Stimulated activated naive CD4-positive, alpha-beta T cell treated with Interleukin-2 at 50 U/mL for 16 hours (primary cell): ENCODE measurements around the gene CPXM1.

ENCODE experiments used
- DNase-seq: peaks from one replicate; lab custom pipeline; 2025; lab: John Stamatoyannopoulos, UW

The CPXM1 gene

DNA sequence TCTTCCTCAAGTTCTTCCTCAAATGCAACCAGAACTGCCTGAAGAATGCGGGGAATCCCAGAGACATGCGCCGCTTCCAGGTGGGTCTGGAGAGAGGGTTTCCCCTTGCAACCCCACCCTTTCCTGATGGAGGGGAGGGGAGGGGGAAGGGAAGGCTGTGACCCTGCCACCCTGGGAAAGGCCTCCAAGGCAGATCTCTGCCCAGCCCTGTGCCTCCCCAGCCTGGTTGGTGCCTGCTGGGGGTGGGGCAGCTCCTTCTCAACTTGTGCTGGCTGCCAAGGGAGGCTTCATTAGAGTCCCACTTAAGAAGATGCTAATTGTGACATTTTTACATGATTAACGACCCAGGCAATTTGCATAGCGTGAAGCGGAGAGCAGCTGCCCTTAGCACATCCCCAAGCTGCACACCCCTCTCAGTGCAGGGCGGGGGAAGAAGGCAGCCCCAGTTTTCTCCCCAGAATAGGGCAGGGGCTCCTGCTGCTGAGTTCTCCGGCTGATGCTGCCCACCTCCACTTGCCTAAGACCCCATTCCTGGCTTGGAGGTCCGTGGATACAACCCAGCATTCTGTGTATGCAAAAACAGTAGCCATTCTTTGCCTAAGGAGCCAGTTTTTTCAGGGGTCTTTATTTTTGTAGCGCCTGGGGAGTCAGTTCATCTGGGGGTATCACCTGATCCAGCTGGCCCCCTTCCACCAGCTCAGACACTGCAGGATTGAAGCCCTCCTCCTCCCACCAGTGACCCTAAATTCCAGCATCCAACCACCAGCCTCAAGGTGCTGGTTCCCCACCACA is 51.7 kb downstream of the CPXM1 start:
- DNase-seq, result no peak

DNA sequence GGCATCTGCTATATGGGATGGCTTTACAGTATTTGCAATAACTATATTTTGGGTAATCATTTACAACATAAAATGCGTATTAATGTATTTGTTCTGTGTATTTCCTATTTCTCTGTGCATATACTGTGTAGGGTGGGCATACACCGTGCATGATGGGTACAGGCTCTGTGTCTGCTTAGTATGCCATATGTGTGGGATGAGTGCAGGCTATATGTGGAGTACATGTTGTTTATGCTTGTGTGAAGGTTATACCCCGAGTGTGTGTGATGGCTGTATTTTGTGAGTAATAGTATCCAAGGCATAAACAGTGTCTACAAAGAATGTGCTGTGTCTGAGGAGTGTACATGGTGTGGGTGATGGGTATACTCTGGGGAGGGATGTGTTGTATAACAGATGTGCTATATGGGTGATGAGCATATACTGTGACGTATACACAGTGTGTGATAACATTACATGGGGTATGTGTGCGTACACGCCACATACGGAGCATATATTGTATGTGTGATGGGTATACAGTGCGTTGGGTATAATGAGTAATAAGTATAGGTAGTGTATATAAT is 52.7 kb downstream of the CPXM1 start:
- no peak for DNase-seq

DNA sequence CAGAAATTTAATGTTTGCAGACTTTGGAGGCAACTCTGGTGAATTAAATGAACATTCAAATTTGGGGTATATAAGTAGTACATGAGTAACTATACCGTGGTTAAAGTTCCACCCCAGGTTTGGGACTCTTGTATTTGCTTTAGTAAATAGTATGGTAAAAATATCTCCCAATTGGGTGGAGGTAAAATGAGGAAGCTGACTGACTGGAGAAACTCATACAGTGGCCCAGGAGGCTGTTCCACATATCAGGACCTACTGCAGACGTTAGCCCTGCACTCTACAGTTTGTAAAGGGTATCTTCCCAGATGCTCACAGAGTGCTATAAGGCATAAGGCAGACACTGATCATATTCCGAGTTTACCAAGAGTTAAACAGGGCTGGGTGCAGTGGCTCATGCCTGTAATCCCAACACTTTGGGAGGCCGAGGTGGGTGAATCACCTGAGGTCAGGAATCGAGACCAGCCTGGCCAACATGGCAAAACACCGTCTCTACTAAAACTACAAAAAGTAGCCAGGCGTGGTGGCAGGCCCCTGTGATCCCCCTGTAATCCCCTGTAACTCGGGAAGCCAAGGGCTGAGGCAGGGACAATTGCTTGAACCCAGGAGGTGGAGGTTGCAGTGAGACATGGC is 53.7 kb downstream of the CPXM1 start:
- DNase-seq, result no peak

DNA sequence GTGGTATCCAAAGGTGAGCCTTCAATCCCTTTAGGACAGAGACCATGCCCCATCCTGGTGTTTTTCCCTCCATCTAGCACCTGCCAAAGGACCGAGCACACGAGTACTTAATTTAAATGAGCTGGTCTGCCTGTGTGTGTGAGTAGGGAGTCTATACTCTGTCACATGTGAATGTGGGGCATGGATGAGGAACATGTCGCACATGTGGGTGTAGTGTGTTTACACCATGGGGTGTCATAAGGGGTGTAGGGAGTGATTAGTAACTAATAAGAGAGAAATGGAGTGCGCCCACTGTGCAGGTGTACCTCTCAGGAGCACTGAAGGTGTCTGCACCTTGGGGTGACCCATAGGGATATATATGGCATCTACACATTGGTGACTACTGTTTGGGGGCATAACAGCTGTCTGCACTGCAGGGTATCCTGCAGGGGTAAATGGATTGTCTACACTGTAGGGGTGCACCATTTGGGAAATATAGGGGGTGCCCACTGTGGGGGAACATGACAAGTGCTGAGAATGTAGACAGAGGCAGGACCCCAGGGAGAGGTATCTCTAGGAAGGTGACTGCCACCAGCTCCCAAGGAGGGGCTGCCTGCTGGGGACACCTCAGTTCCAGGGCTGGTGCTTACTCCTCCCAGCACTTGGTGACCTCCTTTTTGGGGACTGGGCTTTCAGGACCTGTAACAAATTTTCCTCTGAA is 54.3 kb downstream of the CPXM1 start:
- no peak for DNase-seq

DNA sequence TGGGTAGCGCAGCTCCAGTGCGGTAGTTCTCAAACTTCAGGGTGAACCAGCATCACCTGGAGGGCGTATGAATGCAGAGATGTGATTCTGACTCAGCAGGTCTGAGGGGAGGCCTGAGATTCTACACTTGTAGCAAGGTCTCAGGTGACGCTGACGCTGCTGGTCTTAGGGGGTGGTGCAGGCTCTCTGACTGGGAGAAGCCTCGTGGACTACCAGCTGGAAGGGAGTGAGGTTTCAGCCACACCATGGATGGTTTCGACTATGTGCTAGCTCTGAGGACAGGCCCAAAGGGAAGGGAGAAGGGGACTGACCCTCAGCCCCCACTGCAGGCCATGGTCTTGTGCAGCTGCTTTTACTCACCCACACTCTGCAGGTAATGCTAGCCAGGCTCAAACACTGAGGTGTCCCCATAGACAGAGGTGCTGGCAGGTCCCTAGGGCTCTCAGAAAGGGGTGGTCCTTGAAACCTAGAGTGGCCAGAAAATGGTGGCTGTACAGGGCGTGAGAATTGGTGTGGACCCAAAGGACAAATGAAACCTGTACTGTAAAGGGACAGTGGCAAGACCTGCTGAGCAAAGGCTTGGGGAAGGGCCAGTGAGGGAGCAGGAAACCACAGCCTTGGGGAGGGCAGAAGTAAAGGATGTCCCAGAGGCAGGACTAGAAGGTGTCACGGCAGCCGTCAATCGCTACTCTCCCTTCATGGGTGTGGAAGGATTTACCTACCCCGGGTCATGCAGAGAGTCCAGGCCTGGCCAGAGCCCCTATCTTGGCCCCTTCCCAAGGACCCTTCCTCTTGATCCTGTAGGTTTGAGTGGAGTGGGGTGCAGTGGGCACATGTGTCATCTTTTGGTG is 55.1 kb downstream of the CPXM1 start:
- DNase-seq, result no peak
